ENCODE measurements around the gene GGA3.

- no peak for TF ChIP-seq POLR2AphosphoS5 (IDR thresholded peaks at IDR 0.05; ENCODE audit: low read depth, low read length)
- peak; percentile 94 for TF ChIP-seq SIN3A (IDR thresholded peaks at IDR 0.05; ENCODE audit: borderline replicate concordance, insufficient read depth, low read depth, low read length)
- TF ChIP-seq CTCF (IDR thresholded peaks at IDR 0.05), result no peak
- TF ChIP-seq REST (IDR thresholded peaks at IDR 0.05; ENCODE audit: insufficient read depth in 1 of 2, low read depth in 2 of 2, low read length in 1 of 2), result no peak
Observed at GRCh38 chr17:75205793-75206163, 55.6 kb downstream of the GGA3 start.

All from Panc1 (cell line).